ENCODE measurements around the gene EML6. TPM values are rescaled to one million over a fixed set of nuclear protein-coding genes. Genes with fewer than 3 reads are reported as not detected.

The EML6 gene
- polyA plus RNA-seq, 1 of the 3 experiments (the other 2 are of a cell fraction), result 1.1 TPM

GRCh38 chr2:54962511-54962910 lies 239.0 kb downstream of the EML6 start:
- Histone ChIP-seq H3K27me3 (ENCODE audit: insufficient read depth) (no peaks in the 10 kb centered on the region), H3K4me3 (ENCODE audit: low read depth in 2 of 2, low read length in 1 of 2) (no peak overlapping the region), H3K9me2 (no peaks in the 10 kb centered on the region), H3K9ac (no peak overlapping the region), H3K4me2 (no peak overlapping the region), H3F3A (replicated peaks; ENCODE audit: insufficient read depth) (peaks cover 39% of the 10 kb centered on the region), H3K9me3 (no peaks in the 10 kb centered on the region), H3K36me3 (replicated peaks in 1 of 2; ENCODE audit: control insufficient read depth in 1 of 2, insufficient read depth in 2 of 2, low read length in 1 of 2) (peaks cover 10 to 18% of the 10 kb centered on the region in 2 experiments), H2AFZ (ENCODE audit: low read depth) (no peak overlapping the region), H4K20me1 (ENCODE audit: insufficient read depth) (no peaks in the 10 kb centered on the region), H3K4me1 (ENCODE audit: control insufficient read depth in 1 of 2, insufficient read depth in 2 of 2, low read depth in 1 of 2, low read length in 1 of 2) (peaks cover 3 to 4% of the 10 kb centered on the region in 2 experiments; a peak in 2 of 4 replicates), H3K27ac (ENCODE audit: low read depth in 2 of 2, low read length in 1 of 2) (no peak overlapping the region), H3K79me2 (ENCODE audit: insufficient read depth) (no peaks in the 10 kb centered on the region)
- TF ChIP-seq RCOR1 (IDR thresholded peaks at IDR 0.05; ENCODE audit: low read length) (no peak), RAD21 (IDR thresholded peaks at IDR 0.05; ENCODE audit: low read length) (no peak), TEAD4 (IDR thresholded peaks at IDR 0.05; ENCODE audit: borderline replicate concordance, insufficient read depth) (no peak), FOXM1 (IDR thresholded peaks at IDR 0.05; ENCODE audit: low read depth) (no peak), ELF1 (IDR thresholded peaks at IDR 0.05) (no peak), TAF1 (IDR thresholded peaks at IDR 0.05; ENCODE audit: borderline replicate concordance, low read depth, low read length) (no peak), USF1 (IDR thresholded peaks at IDR 0.05; ENCODE audit: borderline replicate concordance, low read depth) (no peak), TCF12 (IDR thresholded peaks at IDR 0.05) (no peak), USF2 (IDR thresholded peaks at IDR 0.05; ENCODE audit: borderline replicate concordance, low read depth, low read length) (no peak), PBX3 (IDR thresholded peaks at IDR 0.05) (no peak), MXI1 (IDR thresholded peaks at IDR 0.05; ENCODE audit: low read depth, low read length) (no peak), JUND (IDR thresholded peaks at IDR 0.05) (no peak), YY1 (IDR thresholded peaks at IDR 0.05; ENCODE audit: low read depth) (no peak), FOXJ3 (CRISPR knock-in tag; IDR thresholded peaks at IDR 0.05) (no peak), EZH2phosphoT487 (IDR thresholded peaks at IDR 0.05; ENCODE audit: borderline replicate concordance, low read depth) (no peak), IRF3 (IDR thresholded peaks at IDR 0.05; ENCODE audit: low read depth, low read length) (no peak), CHD2 (IDR thresholded peaks at IDR 0.05; ENCODE audit: low read length, partially characterized antibody) (no peak), POLR2AphosphoS5 (IDR thresholded peaks at IDR 0.05; ENCODE audit: low read depth, low read length) (no peak)
- POLR2A ChIA-PET, result no interaction called here
- 98% methylated on average over 13 of the region's 13 CpGs for WGBS (ENCODE audit: low lambda C conversion rate)
- DNase-seq, result no peak
- CTCF ChIA-PET, result interaction anchor here (0.8 to 1.0 kb wide), 2 partner anchors 40 to 48 kb away, joined by 3 read pairs; no protein-coding TSS in a partner anchor

Measured in SK-N-SH (cell line).